ENCODE measurements around the gene XIRP1. TPM values are rescaled to one million over a fixed set of nuclear protein-coding genes. Genes with fewer than 3 reads are reported as not detected.

XIRP1 gene
- total RNA-seq, 1 donor from 2014 or later, result 0.08 TPM

- H3K36me3 ChIP-seq (ENCODE audit: control insufficient read depth, insufficient read depth, low read length), result no peaks in the 10 kb centered on the region
- TF ChIP-seq, protein P1, sequence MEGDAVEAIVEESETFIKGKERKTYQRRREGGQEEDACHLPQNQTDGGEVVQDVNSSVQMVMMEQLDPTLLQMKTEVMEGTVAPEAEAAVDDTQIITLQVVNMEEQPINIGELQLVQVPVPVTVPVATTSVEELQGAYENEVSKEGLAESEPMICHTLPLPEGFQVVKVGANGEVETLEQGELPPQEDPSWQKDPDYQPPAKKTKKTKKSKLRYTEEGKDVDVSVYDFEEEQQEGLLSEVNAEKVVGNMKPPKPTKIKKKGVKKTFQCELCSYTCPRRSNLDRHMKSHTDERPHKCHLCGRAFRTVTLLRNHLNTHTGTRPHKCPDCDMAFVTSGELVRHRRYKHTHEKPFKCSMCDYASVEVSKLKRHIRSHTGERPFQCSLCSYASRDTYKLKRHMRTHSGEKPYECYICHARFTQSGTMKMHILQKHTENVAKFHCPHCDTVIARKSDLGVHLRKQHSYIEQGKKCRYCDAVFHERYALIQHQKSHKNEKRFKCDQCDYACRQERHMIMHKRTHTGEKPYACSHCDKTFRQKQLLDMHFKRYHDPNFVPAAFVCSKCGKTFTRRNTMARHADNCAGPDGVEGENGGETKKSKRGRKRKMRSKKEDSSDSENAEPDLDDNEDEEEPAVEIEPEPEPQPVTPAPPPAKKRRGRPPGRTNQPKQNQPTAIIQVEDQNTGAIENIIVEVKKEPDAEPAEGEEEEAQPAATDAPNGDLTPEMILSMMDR (IDR thresholded peaks at IDR 0.05; ENCODE audit: insufficient read depth, low read length, poor library complexity, severe bottlenecking), result no peak
- no peak overlapping the region for H3K4me3 ChIP-seq (ENCODE audit: low read depth, low read length)
- no peak for DNase-seq (ENCODE audit: low read depth)
- H3K27me3 ChIP-seq (ENCODE audit: control insufficient read depth, insufficient read depth, low read length), result no peaks in the 10 kb centered on the region
Measured at GRCh38 chr3:39166134-39166710, 26.2 kb downstream of the XIRP1 start.

DNA sequence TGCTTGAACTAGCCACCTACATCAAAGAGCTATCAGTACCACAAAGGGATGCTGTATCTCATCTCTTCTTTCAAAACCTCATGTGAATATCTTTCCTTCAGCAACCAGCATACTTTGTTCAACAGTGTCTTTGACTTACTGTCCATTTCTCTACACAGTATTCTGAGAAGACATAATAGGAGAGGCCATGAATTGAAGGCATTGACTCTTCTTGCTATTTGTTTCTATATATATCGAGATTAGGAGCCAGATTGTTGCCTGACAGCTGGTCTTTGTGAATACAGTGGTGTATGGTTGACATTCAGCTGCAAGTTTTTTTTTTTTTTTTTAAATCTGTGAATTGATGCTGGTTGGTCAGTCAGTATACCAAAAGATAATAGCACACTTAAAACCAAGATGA lies 26.9 kb downstream of the XIRP1 start:
- DNase-seq (ENCODE audit: low read depth), result no peak
- H3K4me3 ChIP-seq (ENCODE audit: low read depth, low read length), result no peak overlapping the region
- no peaks in the 10 kb centered on the region for H3K27me3 ChIP-seq (ENCODE audit: control insufficient read depth, insufficient read depth, low read length)
- no peaks in the 10 kb centered on the region for H3K36me3 ChIP-seq (ENCODE audit: control insufficient read depth, insufficient read depth, low read length)
- TF ChIP-seq, protein P1 (IDR thresholded peaks at IDR 0.05; ENCODE audit: insufficient read depth, low read length, poor library complexity, severe bottlenecking), result no peak

DNA sequence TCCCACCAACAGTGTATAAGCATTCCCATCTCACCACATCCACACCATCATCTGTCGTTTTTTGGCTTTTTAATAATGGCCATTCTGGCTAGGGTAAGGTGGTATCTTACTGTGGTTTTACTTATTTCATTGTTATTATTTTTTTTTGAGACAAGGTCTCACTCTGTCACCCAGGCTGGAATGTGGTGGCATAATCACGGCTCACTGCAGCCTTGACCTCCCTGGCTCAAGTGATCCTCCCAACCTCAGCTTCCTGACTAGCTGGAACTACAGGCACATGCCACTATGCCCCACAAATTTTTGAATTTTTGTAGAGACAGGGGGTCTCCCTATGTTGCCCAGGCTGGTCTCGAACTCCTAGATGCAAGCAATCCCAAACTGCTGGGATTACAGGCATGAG lies 28.0 kb downstream of the XIRP1 start:
- Histone ChIP-seq H3K27me3 (ENCODE audit: control insufficient read depth, insufficient read depth, low read length) (no peaks in the 10 kb centered on the region), H3K36me3 (ENCODE audit: control insufficient read depth, insufficient read depth, low read length) (no peaks in the 10 kb centered on the region), H3K4me3 (ENCODE audit: low read depth, low read length) (no peak overlapping the region)
- DNase-seq (ENCODE audit: low read depth), result no peak
- TF ChIP-seq, protein P1 (IDR thresholded peaks at IDR 0.05; ENCODE audit: insufficient read depth, low read length, poor library complexity, severe bottlenecking), result no peak

DNA sequence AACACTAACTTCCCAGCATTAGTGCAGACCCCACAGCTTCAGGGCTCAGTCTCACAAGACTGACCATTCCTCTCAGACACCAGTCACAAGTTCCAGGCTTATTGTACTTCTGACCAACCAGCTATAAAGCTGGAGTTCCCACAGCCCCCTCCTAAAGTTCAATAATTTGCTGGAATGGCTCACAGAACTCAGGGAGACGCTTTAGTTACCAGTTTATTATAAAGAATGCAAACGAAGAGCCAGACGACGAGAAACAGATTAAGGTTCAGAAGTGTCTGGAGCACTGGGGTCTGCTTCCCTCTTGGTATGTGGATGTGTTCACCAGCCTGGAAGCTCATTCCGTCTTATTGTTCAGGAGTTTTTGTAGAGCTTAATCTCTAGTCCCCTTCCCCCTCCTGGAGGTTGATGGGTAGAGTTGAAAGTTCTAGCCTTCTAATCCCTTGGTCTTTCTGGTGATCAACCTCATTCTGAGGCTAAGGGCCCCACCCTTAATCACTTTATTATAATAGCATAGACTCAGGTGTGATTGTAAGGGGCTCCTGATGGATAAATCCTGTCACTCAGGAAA lies 34.2 kb downstream of the XIRP1 start:
- Histone ChIP-seq H3K27me3 (ENCODE audit: control insufficient read depth, insufficient read depth, low read length) (no peaks in the 10 kb centered on the region), H3K36me3 (ENCODE audit: control insufficient read depth, insufficient read depth, low read length) (no peaks in the 10 kb centered on the region), H3K4me3 (ENCODE audit: low read depth, low read length) (no peak overlapping the region)
- DNase-seq (ENCODE audit: low read depth), result no peak
- TF ChIP-seq, protein P1 (IDR thresholded peaks at IDR 0.05; ENCODE audit: insufficient read depth, low read length, poor library complexity, severe bottlenecking), result no peak

DNA sequence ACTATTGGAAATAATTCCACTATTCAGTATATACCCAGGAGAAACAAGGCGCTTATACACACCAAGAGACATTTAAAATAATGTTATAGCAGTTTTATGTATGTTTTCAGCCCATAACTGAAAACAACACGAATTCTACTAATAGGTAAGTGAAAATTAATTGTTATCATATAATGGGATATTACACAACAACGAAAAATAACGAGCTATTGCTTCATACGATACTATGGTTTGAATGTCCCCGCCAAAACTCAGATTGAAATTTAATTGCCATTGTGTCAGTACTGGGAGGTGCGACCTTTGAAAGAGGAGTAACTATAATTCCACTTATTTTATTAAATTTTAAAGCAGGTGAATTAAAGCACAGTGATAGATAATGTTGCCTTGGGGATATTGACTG lies 35.0 kb downstream of the XIRP1 start:
- TF ChIP-seq, protein P1 (IDR thresholded peaks at IDR 0.05; ENCODE audit: insufficient read depth, low read length, poor library complexity, severe bottlenecking), result no peak
- DNase-seq (ENCODE audit: low read depth), result no peak

DNA sequence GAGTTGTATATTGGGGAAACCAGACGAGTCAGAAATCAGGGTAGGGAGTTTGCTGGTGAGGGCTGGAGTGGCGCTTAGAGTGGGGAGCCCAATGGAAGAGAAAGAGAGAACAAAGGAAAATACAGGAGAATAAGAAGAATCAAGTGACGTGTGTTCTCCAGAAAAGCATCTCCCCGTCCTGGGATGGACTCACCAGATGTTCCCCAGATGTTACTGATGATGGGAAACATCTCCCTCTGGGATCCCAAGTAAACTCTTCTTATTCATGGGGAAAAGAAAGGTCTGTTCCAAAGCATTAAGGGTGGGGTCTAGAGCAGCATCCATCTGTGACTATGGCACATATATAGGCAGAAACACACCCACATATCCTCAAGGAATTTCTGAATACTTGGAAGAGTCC lies 36.0 kb downstream of the XIRP1 start:
- DNase-seq (ENCODE audit: low read depth), result no peak
- no peak overlapping the region for H3K4me3 ChIP-seq (ENCODE audit: low read depth, low read length)
- no peaks in the 10 kb centered on the region for H3K27me3 ChIP-seq (ENCODE audit: control insufficient read depth, insufficient read depth, low read length)
- TF ChIP-seq, protein P1 (IDR thresholded peaks at IDR 0.05; ENCODE audit: insufficient read depth, low read length, poor library complexity, severe bottlenecking), result no peak
- no peaks in the 10 kb centered on the region for H3K36me3 ChIP-seq (ENCODE audit: control insufficient read depth, insufficient read depth, low read length)

More for the DNA sequence above, 35.0 kb downstream of the XIRP1 start:
- H3K36me3 ChIP-seq (ENCODE audit: control insufficient read depth, insufficient read depth, low read length), result no peaks in the 10 kb centered on the region
- no peak overlapping the region for H3K4me3 ChIP-seq (ENCODE audit: low read depth, low read length)
- H3K27me3 ChIP-seq (ENCODE audit: control insufficient read depth, insufficient read depth, low read length), result no peaks in the 10 kb centered on the region

All from kidney epithelial cell (primary cell).